ENCODE measurements around the gene SLC6A17.

Gene SLC6A17

DNA sequence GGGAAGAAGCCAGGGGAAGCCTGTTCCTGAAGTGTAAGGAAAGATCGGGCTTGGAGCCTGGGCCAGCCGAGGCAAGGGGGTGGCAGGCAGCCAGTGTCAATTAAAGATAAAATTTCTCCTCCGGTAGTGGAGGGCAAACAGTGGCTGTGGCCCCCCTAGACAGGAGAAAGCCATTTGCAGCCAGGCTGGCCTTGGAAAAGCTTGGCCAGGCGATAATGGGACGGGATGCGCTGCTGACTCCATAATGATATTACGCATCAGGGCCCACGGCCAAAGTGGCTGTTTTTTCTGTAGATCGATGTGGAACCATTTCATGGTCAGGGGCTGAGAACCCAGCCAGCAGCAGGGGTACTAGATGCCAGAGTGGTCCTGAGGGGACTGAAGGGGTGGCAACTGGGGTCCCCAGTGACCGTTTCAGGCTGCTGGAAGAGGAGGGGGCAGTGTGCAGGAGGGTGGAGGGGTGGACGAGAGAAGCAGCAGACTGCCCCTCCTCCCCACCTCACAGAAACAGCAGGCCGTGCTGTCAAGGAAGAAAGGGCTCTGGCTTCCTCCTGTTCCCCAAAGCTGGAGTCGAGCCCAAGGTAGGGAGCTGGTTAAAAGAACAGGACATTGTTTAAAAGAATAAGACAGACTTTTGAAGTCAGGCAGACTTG, 85.0 kb downstream of the SLC6A17 start:
- TF ChIP-seq GATA3 (IDR thresholded peaks at IDR 0.05; ENCODE audit: low read depth, low read length) (no peak), GATA2 (IDR thresholded peaks at IDR 0.05; ENCODE audit: low read depth, low read length) (no peak)

DNA sequence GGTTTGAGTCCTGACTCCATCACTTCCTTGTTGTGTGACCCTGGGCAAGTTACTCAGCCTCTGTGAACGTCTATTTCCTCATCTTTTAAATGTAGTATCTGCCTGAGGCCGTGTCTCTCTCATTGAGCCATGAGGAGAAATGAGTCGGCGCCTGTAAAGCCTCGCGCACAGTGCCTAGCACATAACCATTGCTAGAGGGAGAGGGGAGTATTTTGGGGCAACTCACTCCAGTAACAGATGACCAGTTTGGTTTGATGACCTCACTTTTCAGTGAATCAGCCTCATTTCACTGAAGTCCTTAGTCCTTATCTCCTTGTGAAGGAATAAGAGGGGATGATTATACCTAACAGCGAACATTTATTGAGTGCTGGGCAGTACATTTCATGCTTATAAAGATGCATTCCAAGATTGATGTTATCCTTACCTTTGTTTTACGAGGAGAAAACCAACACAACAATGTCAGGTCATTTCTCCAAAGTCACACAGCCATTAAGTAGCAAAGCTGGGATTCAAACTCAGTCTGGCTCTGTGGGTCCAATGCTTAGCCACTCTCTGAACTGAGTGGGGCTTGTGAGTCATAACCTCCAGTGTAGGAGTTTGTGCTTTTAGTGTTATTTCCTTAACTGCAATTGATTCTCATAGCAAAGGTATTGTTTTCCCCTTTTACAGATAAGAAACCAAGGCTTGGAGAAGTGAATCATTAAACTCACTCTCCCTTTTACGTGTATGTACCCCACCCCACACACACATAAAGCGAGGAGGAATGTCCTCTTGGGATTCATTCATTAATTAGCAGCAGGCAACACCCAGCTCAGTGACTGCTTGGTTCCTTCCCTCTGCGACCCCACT, 85.8 kb downstream of the SLC6A17 start:
- TF ChIP-seq GATA3 (IDR thresholded peaks at IDR 0.05; ENCODE audit: low read depth, low read length) = no peak
- no peak for TF ChIP-seq GATA2 (IDR thresholded peaks at IDR 0.05; ENCODE audit: low read depth, low read length)

DNA sequence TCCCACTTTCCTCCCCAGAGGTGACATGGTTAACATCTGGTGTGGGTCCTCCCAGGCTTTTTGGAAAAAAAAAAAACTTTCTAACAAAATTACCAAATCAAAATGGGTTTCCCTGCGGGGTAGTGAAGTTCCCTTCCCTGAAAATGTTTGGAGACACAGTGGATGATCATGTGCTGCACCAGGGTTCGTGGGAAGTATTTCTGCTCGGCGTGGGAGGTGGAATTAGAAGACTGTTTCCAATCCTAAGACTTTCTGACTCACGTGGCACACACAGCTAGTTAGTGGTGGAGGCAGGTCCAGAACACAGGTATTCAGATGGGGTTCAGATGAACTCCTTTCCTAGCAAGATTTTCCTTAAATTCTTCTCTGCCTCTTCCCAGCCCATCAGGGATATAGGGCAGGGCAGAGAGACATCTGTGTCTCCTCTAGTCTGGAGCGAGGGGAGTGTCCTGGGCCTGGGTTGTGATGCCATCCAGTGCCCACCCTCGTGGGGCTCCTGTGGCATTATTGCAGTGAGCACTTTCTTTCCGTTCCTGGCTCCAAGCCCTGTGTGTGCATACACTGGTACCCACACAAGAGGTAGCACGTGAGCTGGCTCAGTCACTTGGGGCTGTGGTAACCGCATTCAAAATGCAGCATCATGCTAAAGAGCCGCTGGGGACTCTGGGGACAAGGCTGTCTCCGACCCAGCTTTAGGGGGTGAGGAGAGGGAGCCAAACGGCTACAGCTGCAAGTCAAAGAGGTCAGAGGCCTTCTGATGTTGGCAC, 87.3 kb downstream of the SLC6A17 start:
- no peak for TF ChIP-seq GATA2 (IDR thresholded peaks at IDR 0.05; ENCODE audit: low read depth, low read length)
- no peak for TF ChIP-seq GATA3 (IDR thresholded peaks at IDR 0.05; ENCODE audit: low read depth, low read length)

DNA sequence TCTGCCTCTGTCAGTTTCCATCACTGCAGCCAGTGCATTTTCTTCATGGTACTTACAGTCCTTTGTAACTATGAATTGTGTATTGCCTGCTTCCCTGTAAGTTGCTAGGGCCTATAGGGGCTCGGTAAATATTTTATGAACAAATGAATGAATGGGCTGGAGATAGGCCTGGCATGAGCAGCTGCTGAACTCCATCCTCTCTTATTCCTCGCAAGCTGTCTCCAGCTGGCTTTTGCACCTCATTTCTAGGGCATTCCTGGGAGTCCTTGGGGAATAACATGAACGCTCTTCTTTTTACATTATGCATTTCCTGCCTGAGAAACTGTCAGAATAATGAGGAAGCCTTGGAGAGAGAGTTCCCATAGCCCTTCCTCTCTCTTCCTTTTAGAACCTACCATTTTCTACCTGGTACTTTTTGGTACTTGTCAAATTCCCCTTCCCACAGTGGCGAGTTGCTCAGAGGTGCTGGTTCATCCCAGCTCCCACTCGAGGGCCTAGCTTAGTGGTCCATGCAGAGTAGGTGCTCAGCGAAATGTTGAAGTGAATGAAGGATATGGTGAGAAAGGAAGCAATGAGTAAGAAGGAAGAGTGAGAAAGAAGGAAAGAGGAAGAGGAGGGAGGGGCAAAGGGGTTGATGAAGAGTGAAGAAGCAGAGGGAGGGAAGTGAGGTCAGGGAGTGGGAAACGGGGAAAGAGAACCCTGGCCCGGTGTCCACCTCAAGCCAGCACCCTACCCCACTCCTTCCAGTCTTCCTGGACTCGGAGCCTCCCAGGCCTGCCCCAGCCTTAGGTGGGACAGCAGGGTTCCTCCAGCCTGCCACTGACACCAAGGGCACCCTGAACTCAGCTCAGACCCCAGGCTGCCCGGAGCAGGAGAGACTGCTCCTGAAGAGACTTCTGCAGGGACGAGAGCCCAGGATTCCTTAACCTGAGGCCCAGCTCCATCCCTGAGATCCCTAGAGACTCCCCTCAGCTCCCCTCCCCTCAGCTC, 89.4 kb downstream of the SLC6A17 start:
- TF ChIP-seq GATA3 (IDR thresholded peaks at IDR 0.05; ENCODE audit: low read depth, low read length) (no peak), GATA2 (IDR thresholded peaks at IDR 0.05; ENCODE audit: low read depth, low read length) (no peak)

DNA sequence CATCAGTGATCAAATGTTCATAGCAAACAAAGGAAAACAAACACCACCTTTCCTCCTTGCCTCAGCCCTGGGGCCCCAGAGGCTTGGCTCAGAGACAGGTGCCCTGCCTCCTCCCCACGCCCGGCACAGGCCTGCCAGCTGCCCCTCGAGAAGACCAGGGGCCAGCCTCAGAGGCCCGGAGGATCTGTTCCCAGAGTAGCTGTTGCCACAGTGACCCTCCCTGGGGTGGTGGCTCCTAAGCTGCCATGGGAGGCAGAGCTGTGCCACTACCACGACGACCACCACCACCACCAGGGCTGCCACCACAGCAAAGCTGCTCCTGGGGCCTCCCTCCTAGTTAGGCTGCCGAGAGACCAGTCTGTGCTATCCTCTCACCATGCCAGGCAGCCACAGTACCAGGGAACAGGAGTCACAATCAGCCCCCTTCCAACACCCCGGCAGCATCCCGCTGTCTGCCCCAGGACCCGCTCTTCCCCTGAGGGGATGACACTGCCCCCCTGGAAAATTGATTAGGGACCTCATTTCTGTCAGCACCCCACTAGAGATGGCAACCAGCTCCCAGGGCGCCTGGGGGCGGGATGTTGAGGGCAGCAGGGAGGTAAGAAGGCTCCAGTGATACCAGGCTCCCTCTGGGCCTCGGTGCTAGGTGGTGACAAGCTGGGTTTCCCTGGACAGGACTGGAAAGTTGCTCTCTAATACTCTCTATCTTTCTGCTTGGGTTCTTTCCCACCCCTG, 90.3 kb downstream of the SLC6A17 start:
- no peak for TF ChIP-seq GATA2 (IDR thresholded peaks at IDR 0.05; ENCODE audit: low read depth, low read length)
- TF ChIP-seq GATA3 (IDR thresholded peaks at IDR 0.05; ENCODE audit: low read depth, low read length) = no peak

DNA sequence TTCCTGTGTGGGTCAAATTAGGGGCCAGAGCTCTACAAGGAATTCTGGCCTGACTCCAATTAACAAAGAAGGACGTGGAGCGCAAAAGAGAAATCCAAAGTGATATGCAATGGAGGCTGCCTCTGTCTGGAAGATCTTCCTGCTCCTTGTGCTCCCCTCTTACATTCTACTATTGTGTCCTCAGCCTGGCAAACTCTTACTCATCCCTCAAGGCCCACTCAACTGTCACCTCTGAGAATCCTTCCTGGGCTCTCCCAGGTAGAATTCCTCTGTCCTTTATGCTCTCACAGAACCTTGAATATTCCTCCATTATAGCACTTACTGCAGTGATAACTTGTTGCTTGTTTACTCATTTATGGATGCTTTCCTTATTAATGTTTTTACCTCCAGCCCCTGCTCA, 91.2 kb downstream of the SLC6A17 start:
- TF ChIP-seq GATA3 (IDR thresholded peaks at IDR 0.05; ENCODE audit: low read depth, low read length) (no peak), GATA2 (IDR thresholded peaks at IDR 0.05; ENCODE audit: low read depth, low read length) (no peak)

DNA sequence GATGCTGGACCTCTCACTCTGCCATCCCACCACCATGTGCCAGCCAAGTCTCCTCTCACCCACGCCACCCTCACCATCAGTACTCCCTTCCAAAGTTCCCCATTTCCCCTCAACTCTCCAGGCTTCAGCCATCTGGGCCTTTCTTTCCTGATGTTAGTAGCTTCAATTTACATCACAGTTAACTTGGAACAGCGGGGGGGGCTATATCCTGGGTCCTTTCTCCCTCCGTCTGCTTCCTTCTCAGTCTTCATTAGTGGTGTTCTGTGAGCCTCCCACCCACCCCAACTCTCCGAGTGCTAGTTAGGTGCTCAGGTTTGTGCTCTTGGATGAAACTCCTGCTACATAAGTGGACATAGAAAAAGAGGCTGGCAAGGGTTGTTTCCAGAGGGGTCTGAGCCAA, 91.8 kb downstream of the SLC6A17 start:
- no peak for TF ChIP-seq GATA2 (IDR thresholded peaks at IDR 0.05; ENCODE audit: low read depth, low read length)
- no peak for TF ChIP-seq GATA3 (IDR thresholded peaks at IDR 0.05; ENCODE audit: low read depth, low read length)

DNA sequence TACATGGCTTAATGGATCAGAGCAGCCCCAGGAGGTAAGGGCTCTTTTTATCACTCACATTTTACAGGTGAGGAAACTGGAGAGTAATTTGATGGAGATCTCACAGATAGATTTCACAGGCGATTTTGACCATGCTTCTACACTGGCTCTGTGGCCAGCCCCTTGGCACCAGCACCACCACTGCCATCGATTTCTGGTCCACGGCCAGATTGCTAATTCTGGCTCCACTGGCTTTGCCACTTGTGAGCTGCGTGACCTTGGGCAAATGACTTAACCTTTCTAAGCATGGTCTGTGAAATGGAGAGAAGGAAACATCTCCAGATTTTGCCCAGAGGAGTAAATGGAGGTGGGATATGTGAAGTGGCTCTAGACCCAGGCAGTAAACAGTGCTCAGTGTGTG, 92.4 kb downstream of the SLC6A17 start:
- TF ChIP-seq GATA2 (IDR thresholded peaks at IDR 0.05; ENCODE audit: low read depth, low read length) = no peak

DNA sequence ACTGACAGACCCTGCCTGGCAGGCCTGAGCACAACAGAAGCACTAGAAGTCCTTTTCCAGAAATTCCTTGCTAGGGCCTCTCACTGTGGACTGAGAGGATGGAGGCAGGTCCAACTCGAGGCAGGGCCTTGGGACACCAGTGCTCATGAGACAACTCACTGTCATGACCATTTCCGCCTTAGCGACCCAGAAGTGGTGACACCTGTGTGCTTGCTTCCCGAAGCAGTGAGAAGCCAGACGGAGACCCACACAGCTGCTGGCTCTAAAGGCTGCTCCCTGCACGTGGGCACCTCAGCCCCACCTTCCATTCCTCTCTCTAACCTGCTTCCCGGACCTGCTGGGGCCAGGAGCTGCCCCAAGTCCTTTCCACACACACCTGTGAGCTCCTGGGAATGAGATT, 92.9 kb downstream of the SLC6A17 start:
- no peak for TF ChIP-seq GATA2 (IDR thresholded peaks at IDR 0.05; ENCODE audit: low read depth, low read length)
- no peak for TF ChIP-seq GATA3 (IDR thresholded peaks at IDR 0.05; ENCODE audit: low read depth, low read length)

DNA sequence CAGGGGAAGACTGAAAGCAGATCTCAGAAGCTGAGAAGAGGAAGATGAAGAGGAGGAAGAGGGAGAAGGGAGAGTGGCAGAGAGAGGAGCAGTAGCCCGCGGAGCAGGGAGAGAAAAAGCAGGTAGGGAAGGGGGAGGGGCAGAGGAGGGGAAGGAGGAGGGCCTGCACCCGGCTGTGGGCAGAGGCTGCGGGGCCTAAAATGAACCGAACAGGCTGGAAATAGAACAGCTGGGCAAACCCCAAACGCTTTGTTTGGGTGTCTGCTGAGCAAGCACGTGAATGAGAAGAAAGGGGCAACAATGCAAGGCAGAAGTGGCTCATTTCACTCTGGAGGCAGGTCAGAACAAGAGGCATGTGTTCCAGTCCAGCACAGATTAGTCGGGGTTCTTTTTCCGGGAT, 93.3 kb downstream of the SLC6A17 start:
- no peak for TF ChIP-seq GATA2 (IDR thresholded peaks at IDR 0.05; ENCODE audit: low read depth, low read length)
- no peak for TF ChIP-seq GATA3 (IDR thresholded peaks at IDR 0.05; ENCODE audit: low read depth, low read length)

DNA sequence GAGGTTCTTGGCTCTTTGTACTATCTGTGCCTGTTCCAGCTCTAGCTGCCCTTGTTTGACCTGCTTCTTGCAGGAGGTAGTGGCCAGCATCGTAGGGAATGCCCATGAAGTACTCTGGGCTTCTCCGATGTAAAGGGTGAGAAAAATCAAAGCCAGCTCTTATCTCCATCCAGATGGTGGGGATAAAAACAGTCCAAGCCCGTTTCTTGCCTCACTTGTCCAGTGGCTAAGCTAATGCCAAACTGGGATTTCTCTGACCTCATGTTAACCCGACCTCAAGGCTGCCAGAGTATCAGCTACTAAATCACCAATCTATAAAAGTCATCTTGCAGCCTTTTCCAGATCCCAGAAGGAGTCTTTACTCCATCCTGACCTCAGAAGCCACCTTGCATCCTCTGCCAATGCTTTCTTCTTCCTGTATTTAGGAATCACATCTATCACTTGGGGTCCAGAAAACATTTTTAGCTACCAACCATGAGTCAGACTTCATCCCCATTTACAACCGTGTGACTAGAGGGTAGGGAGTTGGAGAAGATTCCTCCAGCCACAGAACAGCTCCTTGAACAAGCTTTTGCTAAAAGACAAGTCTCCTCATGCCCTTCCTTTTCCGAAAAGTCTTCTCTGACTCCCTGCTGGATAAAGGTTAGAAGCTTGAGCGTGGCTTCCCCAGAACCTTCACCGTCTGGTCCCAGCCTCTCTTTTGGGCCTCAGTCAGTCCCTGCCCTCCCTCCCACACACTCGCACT, 95.8 kb downstream of the SLC6A17 start:
- TF ChIP-seq GATA2 (IDR thresholded peaks at IDR 0.05; ENCODE audit: low read depth, low read length) (no peak), GATA3 (IDR thresholded peaks at IDR 0.05; ENCODE audit: low read depth, low read length) (no peak)

DNA sequence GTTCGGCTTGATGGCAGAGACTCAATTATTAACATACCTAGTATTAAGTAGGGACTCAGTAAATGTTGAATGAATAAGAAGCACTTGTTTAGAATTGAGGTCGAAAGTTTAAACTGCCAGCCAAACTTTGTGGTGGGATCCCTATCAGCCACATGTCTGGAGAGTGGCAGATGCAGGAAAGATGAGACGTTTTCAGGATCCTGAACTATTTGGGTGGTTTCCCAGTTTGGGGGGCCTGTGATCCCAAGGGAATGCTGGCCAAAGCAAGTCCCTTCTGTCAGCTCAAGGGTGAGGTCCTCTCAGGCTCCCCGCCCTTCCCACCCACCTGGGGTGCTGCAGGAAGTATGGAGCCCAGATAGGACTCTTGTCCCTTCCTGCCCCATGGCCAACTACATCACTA, 98.5 kb downstream of the SLC6A17 start:
- no peak for TF ChIP-seq GATA2 (IDR thresholded peaks at IDR 0.05; ENCODE audit: low read depth, low read length)
- no peak for TF ChIP-seq GATA3 (IDR thresholded peaks at IDR 0.05; ENCODE audit: low read depth, low read length)
